Cardiac muscle cell (in vitro differentiated cells and primary cell): Measurements from ENCODE around the gene DGKZ. TPM values are rescaled to one million over a fixed set of nuclear protein-coding genes. Genes with fewer than 3 reads are reported as not detected.

Experiments used
- DNase-seq, 2 donors: peaks; one replicate each; pipeline versions ENCODE4 v3.0.0 to v3.0.0-alpha.2; 2010 to 2017; ENCODE audit warnings: low read depth in 1 of 2, low spot score in 1 of 2
- H3K27ac ChIP-seq: fragments of 200-600 bp; sonication (generic); 2 replicates; pipeline ENCODE4 v1.5.1; 2016
- H3K27me3 ChIP-seq: fragments of 200-600 bp; sonication (generic); 2 replicates; pipeline ENCODE4 v1.6.0; 2016; ENCODE audit warnings: control low read depth
- H3K36me3 ChIP-seq: fragments of 200-600 bp; sonication (generic); 2 replicates; pipeline ENCODE4 v1.5.1; 2016; ENCODE audit warnings: control low read depth
- H3K4me1 ChIP-seq: fragments of 200-600 bp; sonication (generic); 2 replicates; pipeline ENCODE4 v1.8.1; 2017; ENCODE audit warnings: low read depth, mild to moderate bottlenecking, mixed run types
- H3K4me3 ChIP-seq: fragments of 200-600 bp; sonication (generic); 2 replicates; pipeline ENCODE4 v1.5.1; 2016; ENCODE audit warnings: mild to moderate bottlenecking
- H3K9me3 ChIP-seq: fragments of 200-600 bp; sonication (generic); 2 replicates; pipeline ENCODE4 v1.5.1; 2017; ENCODE audit warnings: low read depth, mild to moderate bottlenecking, control low read depth
- polyA plus RNA-seq: library from polyadenylated mRNA; unstranded; fragments of >200 nt; fragmentation: Nextera tagmentation; extraction: Ambion mirVana; gene quantifications from 2 replicates; pipeline ENCODE4 v1.2.1, GENCODE V29; 2016
- total RNA-seq: library from RNA; depleted of rRNA; stranded (reverse); fragments of >200 nt; gene quantifications from 2 replicates; pipeline ENCODE4 v1.2.3, GENCODE V29; 2016
- TF ChIP-seq, protein P1 (sequence below): IDR thresholded peaks from 2 replicates; pipeline ENCODE4 v1.5.1; 2012; ENCODE audit warnings: low read depth, mild to moderate bottlenecking, low read length

The DGKZ gene
- total and polyA plus RNA-seq, 2 experiments from 2014 or later, result 48.3 to 81.8 TPM

DNA sequence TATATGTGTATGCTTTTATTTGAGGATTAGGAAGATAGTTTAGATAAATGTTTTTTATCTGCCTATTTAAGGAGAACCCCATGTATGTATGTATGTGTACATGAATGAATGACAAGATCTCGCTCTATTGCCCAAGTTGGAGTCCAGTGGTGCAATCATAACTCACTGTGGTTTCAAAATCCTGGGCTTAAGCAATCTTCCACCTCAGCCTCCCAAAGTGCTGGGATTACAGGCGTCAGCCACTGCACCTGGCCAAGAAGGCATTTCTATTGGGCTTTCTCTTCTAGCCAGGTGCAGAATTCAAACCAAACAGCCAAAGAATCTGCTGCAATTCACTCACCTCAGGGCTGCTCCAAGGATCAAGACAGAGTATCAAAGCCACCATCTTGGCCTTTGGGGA, 25.5 kb upstream of the DGKZ start:
- Histone ChIP-seq H3K27ac (no peak overlapping the region), H3K4me1 (no peaks in the 10 kb centered on the region), H3K9me3 (no peaks in the 10 kb centered on the region), H3K27me3 (no peaks in the 10 kb centered on the region), H3K36me3 (no peaks in the 10 kb centered on the region), H3K4me3 (no peak overlapping the region)
- peak in 1 of 2 donors; percentile 74 for DNase-seq
- TF ChIP-seq, protein P1, sequence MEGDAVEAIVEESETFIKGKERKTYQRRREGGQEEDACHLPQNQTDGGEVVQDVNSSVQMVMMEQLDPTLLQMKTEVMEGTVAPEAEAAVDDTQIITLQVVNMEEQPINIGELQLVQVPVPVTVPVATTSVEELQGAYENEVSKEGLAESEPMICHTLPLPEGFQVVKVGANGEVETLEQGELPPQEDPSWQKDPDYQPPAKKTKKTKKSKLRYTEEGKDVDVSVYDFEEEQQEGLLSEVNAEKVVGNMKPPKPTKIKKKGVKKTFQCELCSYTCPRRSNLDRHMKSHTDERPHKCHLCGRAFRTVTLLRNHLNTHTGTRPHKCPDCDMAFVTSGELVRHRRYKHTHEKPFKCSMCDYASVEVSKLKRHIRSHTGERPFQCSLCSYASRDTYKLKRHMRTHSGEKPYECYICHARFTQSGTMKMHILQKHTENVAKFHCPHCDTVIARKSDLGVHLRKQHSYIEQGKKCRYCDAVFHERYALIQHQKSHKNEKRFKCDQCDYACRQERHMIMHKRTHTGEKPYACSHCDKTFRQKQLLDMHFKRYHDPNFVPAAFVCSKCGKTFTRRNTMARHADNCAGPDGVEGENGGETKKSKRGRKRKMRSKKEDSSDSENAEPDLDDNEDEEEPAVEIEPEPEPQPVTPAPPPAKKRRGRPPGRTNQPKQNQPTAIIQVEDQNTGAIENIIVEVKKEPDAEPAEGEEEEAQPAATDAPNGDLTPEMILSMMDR, result no peak

DNA sequence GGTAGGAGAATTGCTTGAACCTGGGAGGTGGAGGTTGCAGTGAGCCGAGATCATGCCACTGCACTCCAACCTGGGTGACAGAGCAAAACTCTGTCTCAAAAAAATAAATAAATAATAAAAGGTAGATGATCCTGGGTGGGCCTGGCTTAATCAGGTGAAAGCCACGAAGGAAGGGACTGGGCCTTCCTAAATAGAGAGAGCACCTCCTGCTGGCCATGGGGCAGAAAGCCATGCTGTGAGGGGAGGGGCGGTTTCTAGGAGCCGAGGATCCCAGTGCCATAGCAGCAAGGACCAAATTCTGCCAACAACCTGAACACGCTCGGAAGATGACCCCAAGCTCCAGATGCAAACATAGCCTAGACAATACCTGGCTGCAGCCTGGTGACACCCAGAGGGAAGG, 24.5 kb upstream of the DGKZ start:
- Histone ChIP-seq H3K36me3 (no peaks in the 10 kb centered on the region), H3K27ac (no peak overlapping the region), H3K4me3 (no peak overlapping the region), H3K9me3 (no peaks in the 10 kb centered on the region), H3K4me1 (no peaks in the 10 kb centered on the region), H3K27me3 (no peaks in the 10 kb centered on the region)
- DNase-seq, result peak in 1 of 2 donors; percentile 32
- TF ChIP-seq, protein P1, result peak; percentile 41

DNA sequence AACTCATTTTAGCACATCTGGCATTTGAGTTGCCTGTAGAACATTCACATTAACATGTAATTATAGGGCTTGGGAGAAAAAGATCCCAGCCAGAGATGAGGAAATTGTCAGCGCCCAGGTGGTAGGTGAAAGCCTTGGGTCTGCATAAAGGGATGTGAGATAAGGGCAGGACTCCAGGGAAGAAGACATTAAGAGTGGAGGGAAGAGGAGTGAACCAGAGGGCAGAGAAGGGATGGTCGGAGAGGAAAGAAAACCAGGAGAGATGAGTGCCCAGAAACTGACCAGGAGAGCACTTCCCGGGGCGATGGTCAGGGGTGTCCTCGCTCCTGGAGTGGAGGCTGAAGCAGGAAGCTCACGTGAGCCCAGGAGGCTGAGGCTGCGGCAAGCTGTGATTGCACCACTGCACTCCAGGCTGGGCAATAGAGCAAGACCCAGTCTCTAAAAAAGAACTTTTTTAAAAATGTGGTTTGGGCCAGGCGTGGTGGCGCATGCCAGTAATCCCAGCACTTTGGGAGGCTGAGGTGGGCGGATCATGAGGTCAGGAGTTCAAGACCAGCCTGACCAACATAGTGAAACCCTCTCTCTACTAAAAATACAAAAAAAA, 20.3 kb upstream of the DGKZ start:
- no peak overlapping the region for H3K4me3 ChIP-seq
- no peaks in the 10 kb centered on the region for H3K36me3 ChIP-seq
- TF ChIP-seq, protein P1, result no peak
- no peaks in the 10 kb centered on the region for H3K9me3 ChIP-seq
- H3K27ac ChIP-seq, result no peak overlapping the region
- peaks cover 8% of the 10 kb centered on the region for H3K4me1 ChIP-seq
- no peaks in the 10 kb centered on the region for H3K27me3 ChIP-seq
- no peak for DNase-seq

DNA sequence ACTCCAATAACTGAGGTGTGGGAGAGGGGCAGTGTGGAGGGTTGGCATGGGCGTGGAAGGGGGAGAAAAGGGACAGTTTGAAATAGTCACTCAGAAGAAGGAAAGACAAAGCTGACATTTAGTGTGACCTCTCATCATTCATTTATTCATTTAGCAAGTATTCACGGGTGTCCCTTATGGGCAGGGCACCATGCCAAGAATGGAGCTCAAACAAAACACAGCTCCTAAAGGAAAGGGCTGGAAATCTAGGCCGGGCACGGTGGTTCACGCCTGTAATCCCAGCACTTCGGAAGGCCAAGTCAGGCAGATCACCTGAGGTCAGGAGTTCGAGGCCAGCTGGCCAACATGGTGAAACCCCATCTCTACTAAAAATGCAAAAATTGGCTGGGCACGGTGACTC, 19.4 kb upstream of the DGKZ start:
- H3K4me3 ChIP-seq, result no peak overlapping the region
- TF ChIP-seq, protein P1, result no peak
- DNase-seq, result no peak
- peaks cover 8% of the 10 kb centered on the region for H3K4me1 ChIP-seq
- H3K36me3 ChIP-seq, result no peaks in the 10 kb centered on the region
- no peaks in the 10 kb centered on the region for H3K27me3 ChIP-seq
- H3K27ac ChIP-seq, result no peak overlapping the region
- no peaks in the 10 kb centered on the region for H3K9me3 ChIP-seq

DNA sequence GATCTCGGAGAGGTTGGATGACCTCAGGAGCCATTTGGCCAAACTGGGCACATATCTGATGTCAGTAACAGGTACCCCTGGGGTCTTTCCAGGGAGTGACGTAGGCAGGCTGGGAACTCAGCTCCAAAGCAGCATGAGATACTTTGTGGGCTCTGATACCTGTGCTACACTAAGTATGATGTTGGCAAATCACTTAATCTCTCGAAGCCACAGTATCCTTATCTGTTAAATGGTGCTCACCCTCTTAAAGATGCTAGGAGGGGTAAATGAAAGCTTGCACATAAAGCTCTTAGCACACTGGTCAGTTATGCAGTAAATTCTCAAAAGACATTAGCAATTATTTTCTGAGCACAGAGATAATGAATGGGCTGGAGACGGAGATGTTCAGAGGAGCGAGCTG, 17.1 kb upstream of the DGKZ start:
- no peak overlapping the region for H3K4me3 ChIP-seq

More for the DNA sequence above, 17.1 kb upstream of the DGKZ start:
- Histone ChIP-seq H3K36me3 (no peaks in the 10 kb centered on the region), H3K9me3 (no peaks in the 10 kb centered on the region), H3K27me3 (peaks cover 4% of the 10 kb centered on the region), H3K27ac (no peak overlapping the region), H3K4me1 (peaks cover 8% of the 10 kb centered on the region)
- TF ChIP-seq, protein P1, result no peak
- DNase-seq, result no peak
